OCI-LY1 (cell line): ENCODE measurements around the gene GALNTL6.

ENCODE experiments used
- CTCF ChIP-seq: fragments of 200-600 bp; sonication (generic), shearing (Covaris generic); IDR thresholded peaks from 2 replicates; pipeline ENCODE4 v1.5.1; 2017; ENCODE audit warnings: mild to moderate bottlenecking, antibody characterized with exemption, low read length, moderate library complexity, mixed read lengths
- EZH2 ChIP-seq: fragments of 200-600 bp; sonication (generic), shearing (Covaris generic); IDR thresholded peaks from 2 replicates; pipeline ENCODE4 v1.8.0; 2017; ENCODE audit warnings: borderline replicate concordance, mixed run types, mild to moderate bottlenecking, antibody characterized with exemption, low read length, moderate library complexity, mixed read lengths

GRCh38 chr4:172055046-172055445, 241.8 kb downstream of the GALNTL6 start:
- TF ChIP-seq CTCF (no peak), EZH2 (no peak)
